H1 (cell line): ENCODE results near the gene FGFR2. TPM values are rescaled to one million over a fixed set of nuclear protein-coding genes. Genes with fewer than 3 reads are reported as not detected.

ENCODE experiments used
- polyA plus RNA-seq, 7 experiments: library from polyadenylated mRNA; depleted of rRNA in 3 of 7; stranded (reverse) in 5 of 7; unstranded in 2 of 7; fragments of >200 nt in 5 of 7; fragments of 200-250 nt in 2 of 7; gene quantifications; 1 replicate in 5 of 7; 2 replicates in 1 of 7; 4 replicates in 1 of 7; pipeline versions ENCODE4 v1.2.1 to v1.2.3, GENCODE V29; 2011 to 2013; ENCODE audit warnings: missing spikeins in 2 of 7, mixed read lengths in 2 of 7
- total RNA-seq: library from RNA; stranded (reverse); fragmentation: NEBNext Ultra II Directional; extraction: Animal tissue kit (Norgen Biotek cat#: 25700); gene quantifications from 2 replicates; pipeline ENCODE4 v1.2.1, GENCODE V29; 2021
- TF ChIP-seq, protein P1 (sequence below), 3 experiments: IDR thresholded peaks; 1 replicate in 2 of 3; 2 replicates in 1 of 3; pipeline versions ENCODE4 v1.5.1 to v1.6.1; 2011; ENCODE audit warnings: low read length in 3 of 3, mild to moderate bottlenecking in 3 of 3, inconsistent platforms in 2 of 3, low read depth in 1 of 3, moderate library complexity in 1 of 3; ENCODE audit not compliant: insufficient read depth in 1 of 3; ENCODE audit errors: control extremely low read depth in 1 of 3

The FGFR2 gene
- total and polyA plus RNA-seq, 2 of the 8 experiments (the other 6 are each of a cell fraction or from before 2014, with no cell fraction given): 50.2 to 81.2 TPM

DNA sequence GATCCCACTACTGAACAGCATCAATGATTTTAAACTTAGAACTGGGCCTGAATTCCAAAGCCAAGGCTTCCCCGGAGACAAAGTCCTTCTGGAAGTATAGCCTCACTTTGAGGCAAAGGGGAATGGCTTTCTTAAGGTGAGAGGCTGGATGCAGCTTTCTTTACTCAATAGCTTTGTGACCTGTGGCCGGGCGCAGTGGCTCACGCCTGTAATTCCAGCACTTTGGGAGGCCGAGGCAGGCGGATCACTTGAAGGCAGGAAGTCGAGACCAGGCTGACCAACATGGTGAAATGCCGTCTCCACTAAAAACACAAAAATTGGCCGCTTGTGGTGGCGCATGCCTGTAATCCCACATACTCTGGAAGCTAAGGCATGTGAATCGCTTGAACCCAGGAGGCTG, 3.2 kb upstream of the FGFR2 start (continued):
- TF ChIP-seq, protein P1, sequence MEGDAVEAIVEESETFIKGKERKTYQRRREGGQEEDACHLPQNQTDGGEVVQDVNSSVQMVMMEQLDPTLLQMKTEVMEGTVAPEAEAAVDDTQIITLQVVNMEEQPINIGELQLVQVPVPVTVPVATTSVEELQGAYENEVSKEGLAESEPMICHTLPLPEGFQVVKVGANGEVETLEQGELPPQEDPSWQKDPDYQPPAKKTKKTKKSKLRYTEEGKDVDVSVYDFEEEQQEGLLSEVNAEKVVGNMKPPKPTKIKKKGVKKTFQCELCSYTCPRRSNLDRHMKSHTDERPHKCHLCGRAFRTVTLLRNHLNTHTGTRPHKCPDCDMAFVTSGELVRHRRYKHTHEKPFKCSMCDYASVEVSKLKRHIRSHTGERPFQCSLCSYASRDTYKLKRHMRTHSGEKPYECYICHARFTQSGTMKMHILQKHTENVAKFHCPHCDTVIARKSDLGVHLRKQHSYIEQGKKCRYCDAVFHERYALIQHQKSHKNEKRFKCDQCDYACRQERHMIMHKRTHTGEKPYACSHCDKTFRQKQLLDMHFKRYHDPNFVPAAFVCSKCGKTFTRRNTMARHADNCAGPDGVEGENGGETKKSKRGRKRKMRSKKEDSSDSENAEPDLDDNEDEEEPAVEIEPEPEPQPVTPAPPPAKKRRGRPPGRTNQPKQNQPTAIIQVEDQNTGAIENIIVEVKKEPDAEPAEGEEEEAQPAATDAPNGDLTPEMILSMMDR (IDR thresholded peaks at IDR 0.05; ENCODE audit: control extremely low read depth in 1 of 3, insufficient read depth in 1 of 3, low read depth in 1 of 3, low read length in 3 of 3): no peak
